Measurements from ENCODE around the gene SBF2.

Gene SBF2

GRCh38 chr11:9820260-9820659 lies 473.8 kb downstream of the SBF2 start:
- no peak for TF ChIP-seq CTCF (IDR thresholded peaks at IDR 0.05; ENCODE audit: low read depth, low read length)
- DNase-seq (ENCODE audit: low read depth, low spot score): no peak
- H3K4me3 ChIP-seq (ENCODE audit: low read depth, low read length): no peak overlapping the region
- in situ Hi-C loops (cut with HindIII; ENCODE audit: low sequenced_read_pairs): no loop called here

DNA sequence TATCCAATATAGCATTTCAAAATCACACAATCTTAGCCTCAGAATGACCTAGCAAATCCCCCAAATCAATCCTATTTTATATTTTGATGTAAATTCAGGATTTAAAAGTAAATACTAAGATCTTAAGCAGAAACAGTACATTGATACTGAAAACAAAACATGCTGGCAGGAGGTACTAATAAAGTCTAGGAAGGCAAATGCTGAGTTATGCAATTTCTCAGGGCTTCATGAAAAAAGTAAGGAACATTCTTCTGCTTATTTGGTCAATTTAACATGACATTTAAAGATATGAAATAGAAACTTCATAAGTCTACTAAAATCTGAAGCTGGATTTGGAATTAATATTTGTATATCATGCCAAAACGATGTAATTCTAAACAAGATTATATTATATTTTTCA lies 476.8 kb downstream of the SBF2 start:
- TF ChIP-seq CTCF (IDR thresholded peaks at IDR 0.05; ENCODE audit: low read depth, low read length): no peak
- in situ Hi-C loops (cut with HindIII; ENCODE audit: low sequenced_read_pairs): no loop called here
- no peak for DNase-seq (ENCODE audit: low read depth, low spot score)
- no peak overlapping the region for H3K4me3 ChIP-seq (ENCODE audit: low read depth, low read length)

DNA sequence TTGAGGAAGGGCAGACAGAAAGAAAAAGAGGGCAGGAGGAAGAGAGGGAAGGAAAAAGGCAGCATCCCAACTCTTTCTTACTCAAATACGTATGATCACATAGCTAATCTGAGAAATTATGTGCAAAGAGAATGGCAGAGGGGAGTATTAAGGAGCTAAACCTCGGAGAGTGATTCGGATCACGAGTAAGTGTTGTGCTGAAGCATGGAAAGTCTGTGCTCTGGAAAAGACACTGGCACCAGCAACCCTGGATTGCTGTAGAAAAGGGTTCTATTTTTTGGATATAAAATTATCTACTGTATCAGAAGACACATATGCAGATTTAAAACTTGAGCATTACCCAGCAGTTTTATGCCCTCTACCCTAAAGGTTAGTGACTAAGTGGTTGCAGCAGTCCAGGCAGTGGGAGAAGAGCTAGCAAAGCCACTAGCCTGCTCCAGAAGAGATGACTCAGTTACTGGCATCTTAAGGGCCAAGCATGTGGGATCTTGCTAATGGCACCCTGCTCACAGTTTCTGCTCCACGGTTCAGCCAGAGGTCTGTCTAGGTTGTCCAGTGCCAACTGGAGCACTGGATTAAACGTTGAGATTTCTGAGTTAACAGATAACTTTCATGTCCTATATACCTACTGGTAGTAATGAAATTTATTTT lies 478.4 kb downstream of the SBF2 start:
- no peak overlapping the region for H3K4me3 ChIP-seq (ENCODE audit: low read depth, low read length)
- TF ChIP-seq CTCF (IDR thresholded peaks at IDR 0.05; ENCODE audit: low read depth, low read length): no peak
- in situ Hi-C loops (cut with HindIII; ENCODE audit: low sequenced_read_pairs): no loop called here
- DNase-seq (ENCODE audit: low read depth, low spot score): peak; percentile 81

- in situ Hi-C loops (cut with HindIII; ENCODE audit: low sequenced_read_pairs): no loop called here
- DNase-seq (ENCODE audit: low read depth, low spot score): no peak
- TF ChIP-seq CTCF (IDR thresholded peaks at IDR 0.05; ENCODE audit: low read depth, low read length): no peak
- H3K4me3 ChIP-seq (ENCODE audit: low read depth, low read length): no peak overlapping the region
Observed at GRCh38 chr11:9814108-9814507, 479.9 kb downstream of the SBF2 start.

DNA sequence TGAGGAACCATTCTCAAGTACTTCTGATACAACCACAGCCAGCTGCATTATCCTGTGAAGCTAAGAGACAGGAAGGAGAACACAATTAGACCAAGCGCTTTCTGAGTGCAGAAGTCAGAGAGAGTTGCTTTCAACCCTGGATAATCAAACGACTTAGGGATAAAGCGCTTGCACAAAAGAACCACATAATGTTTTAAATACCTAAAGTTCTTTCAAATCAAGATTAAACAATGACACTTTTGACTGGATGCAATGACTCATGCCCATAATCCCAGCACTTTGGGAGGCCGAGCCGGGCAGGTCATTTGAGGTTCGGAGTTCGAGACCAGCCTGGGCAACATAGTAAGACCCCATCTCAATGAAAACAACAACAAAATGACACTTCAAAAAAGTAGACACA lies 485.1 kb downstream of the SBF2 start:
- TF ChIP-seq CTCF (IDR thresholded peaks at IDR 0.05; ENCODE audit: low read depth, low read length): no peak
- no peak overlapping the region for H3K4me3 ChIP-seq (ENCODE audit: low read depth, low read length)
- DNase-seq (ENCODE audit: low read depth, low spot score): peak; percentile 71
- in situ Hi-C loops (cut with HindIII; ENCODE audit: low sequenced_read_pairs): no loop called here

- no peak for TF ChIP-seq CTCF (IDR thresholded peaks at IDR 0.05; ENCODE audit: low read depth, low read length)
Observed at GRCh38 chr11:9806946-9807687, 486.9 kb downstream of the SBF2 start.

More at GRCh38 chr11:9806946-9807687, 486.9 kb downstream of the SBF2 start:
- H3K4me3 ChIP-seq (ENCODE audit: low read depth, low read length): no peak overlapping the region
- DNase-seq (ENCODE audit: low read depth, low spot score): no peak
- in situ Hi-C loops (cut with HindIII; ENCODE audit: low sequenced_read_pairs): no loop called here

Measured in astrocyte of the spinal cord (primary cell).